Cardiac muscle cell (in vitro differentiated cells and primary cell): ENCODE measurements around the gene C14orf180. TPM values are rescaled to one million over a fixed set of nuclear protein-coding genes. Genes with fewer than 3 reads are reported as not detected.

Experiments used
- DNase-seq, 2 donors: peaks; one replicate each; pipeline versions ENCODE4 v3.0.0 to v3.0.0-alpha.2; 2010 to 2017; ENCODE audit warnings: low read depth in 1 of 2, low spot score in 1 of 2
- H3K27ac ChIP-seq: fragments of 200-600 bp; sonication (generic); 2 replicates; pipeline ENCODE4 v1.5.1; 2016
- H3K27me3 ChIP-seq: fragments of 200-600 bp; sonication (generic); 2 replicates; pipeline ENCODE4 v1.6.0; 2016; ENCODE audit warnings: control low read depth
- H3K36me3 ChIP-seq: fragments of 200-600 bp; sonication (generic); 2 replicates; pipeline ENCODE4 v1.5.1; 2016; ENCODE audit warnings: control low read depth
- H3K4me1 ChIP-seq: fragments of 200-600 bp; sonication (generic); 2 replicates; pipeline ENCODE4 v1.8.1; 2017; ENCODE audit warnings: low read depth, mild to moderate bottlenecking, mixed run types
- H3K4me3 ChIP-seq: fragments of 200-600 bp; sonication (generic); 2 replicates; pipeline ENCODE4 v1.5.1; 2016; ENCODE audit warnings: mild to moderate bottlenecking
- H3K9me3 ChIP-seq: fragments of 200-600 bp; sonication (generic); 2 replicates; pipeline ENCODE4 v1.5.1; 2017; ENCODE audit warnings: low read depth, mild to moderate bottlenecking, control low read depth
- polyA plus RNA-seq: library from polyadenylated mRNA; unstranded; fragments of >200 nt; fragmentation: Nextera tagmentation; extraction: Ambion mirVana; gene quantifications from 2 replicates; pipeline ENCODE4 v1.2.1, GENCODE V29; 2016
- total RNA-seq: library from RNA; depleted of rRNA; stranded (reverse); fragments of >200 nt; gene quantifications from 2 replicates; pipeline ENCODE4 v1.2.3, GENCODE V29; 2016
- TF ChIP-seq, protein P1 (sequence below): IDR thresholded peaks from 2 replicates; pipeline ENCODE4 v1.5.1; 2012; ENCODE audit warnings: low read depth, mild to moderate bottlenecking, low read length

Gene C14orf180
- total and polyA plus RNA-seq, 2 experiments from 2014 or later: 17.1 to 19.7 TPM

DNA sequence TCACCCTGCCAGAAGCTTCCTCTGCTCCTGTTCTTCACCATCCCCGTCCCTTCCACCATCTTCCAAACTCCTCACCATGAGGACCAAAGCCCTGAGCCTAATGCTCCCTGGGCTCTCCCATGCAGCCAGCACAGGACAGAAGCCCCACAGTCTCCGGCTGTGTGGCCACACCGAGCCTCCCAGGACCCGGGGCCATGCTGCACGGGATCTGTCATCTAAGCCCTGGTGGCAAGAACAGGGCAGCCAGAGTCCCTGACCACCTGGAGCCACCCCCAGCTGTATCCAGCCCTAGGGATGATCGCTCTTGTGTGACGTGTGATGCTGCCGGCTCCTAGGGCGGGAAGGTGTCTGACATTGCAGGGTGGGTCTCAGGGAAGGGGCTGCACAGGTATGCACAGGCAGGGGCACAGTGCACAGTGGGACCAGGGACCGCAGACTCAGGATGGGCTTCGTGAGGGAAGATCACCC is 16.9 kb downstream of the C14orf180 start:
- H3K36me3 ChIP-seq: no peaks in the 10 kb centered on the region
- no peak overlapping the region for H3K4me3 ChIP-seq
- H3K27me3 ChIP-seq: no peaks in the 10 kb centered on the region
- no peaks in the 10 kb centered on the region for H3K4me1 ChIP-seq
- DNase-seq: no peak
- H3K9me3 ChIP-seq: no peaks in the 10 kb centered on the region
- no peak overlapping the region for H3K27ac ChIP-seq
- TF ChIP-seq, protein P1, sequence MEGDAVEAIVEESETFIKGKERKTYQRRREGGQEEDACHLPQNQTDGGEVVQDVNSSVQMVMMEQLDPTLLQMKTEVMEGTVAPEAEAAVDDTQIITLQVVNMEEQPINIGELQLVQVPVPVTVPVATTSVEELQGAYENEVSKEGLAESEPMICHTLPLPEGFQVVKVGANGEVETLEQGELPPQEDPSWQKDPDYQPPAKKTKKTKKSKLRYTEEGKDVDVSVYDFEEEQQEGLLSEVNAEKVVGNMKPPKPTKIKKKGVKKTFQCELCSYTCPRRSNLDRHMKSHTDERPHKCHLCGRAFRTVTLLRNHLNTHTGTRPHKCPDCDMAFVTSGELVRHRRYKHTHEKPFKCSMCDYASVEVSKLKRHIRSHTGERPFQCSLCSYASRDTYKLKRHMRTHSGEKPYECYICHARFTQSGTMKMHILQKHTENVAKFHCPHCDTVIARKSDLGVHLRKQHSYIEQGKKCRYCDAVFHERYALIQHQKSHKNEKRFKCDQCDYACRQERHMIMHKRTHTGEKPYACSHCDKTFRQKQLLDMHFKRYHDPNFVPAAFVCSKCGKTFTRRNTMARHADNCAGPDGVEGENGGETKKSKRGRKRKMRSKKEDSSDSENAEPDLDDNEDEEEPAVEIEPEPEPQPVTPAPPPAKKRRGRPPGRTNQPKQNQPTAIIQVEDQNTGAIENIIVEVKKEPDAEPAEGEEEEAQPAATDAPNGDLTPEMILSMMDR: no peak

DNA sequence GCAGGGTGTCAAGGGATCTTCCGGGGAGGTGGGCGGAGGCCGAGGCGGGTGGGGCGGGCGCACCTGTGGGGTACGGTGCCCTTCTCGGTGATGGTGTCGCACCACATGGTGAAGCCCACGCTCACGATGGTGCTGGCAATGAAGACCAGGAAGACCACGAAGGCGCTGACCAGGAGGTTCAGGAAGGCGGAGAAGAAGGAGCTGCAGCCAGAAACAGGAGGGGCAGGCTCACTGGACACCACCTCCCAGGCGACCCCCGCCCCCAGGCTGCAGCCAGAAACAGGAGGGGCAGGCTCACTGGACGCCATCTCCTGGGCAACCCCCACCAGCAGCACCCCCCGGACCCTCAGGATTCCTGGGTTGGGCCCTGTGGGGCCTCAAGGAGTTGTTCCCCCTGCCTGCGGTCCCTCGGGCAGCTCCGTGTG is 17.4 kb downstream of the C14orf180 start:
- H3K36me3 ChIP-seq: no peaks in the 10 kb centered on the region
- H3K27ac ChIP-seq: no peak overlapping the region
- H3K27me3 ChIP-seq: no peaks in the 10 kb centered on the region
- DNase-seq: no peak
- H3K9me3 ChIP-seq: no peaks in the 10 kb centered on the region
- TF ChIP-seq, protein P1: no peak
- H3K4me1 ChIP-seq: no peaks in the 10 kb centered on the region
- H3K4me3 ChIP-seq: no peak overlapping the region

DNA sequence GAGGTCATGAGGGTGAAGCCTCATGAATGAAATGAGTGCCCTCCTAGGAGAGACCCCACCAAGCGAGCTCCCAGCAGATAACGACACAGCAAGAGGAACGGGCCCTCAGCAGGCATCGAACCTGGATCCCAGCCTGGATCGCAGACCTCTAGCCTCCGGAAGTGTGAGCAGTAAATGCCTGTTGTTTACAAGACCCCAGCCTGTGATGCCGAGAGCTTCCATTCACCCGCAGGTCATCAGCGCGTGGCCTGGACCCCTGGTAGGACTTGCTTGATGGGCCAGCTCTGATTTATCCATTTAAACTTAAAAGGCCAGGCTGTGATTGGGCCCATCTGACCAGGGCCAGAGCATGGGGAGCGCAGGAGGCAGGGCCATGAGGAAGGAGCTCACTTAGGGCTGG is 18.0 kb downstream of the C14orf180 start:
- TF ChIP-seq, protein P1: no peak
- no peak for DNase-seq
- Histone ChIP-seq H3K27ac (no peak overlapping the region), H3K4me3 (no peak overlapping the region), H3K9me3 (no peaks in the 10 kb centered on the region), H3K4me1 (no peaks in the 10 kb centered on the region), H3K27me3 (peaks cover 4% of the 10 kb centered on the region), H3K36me3 (no peaks in the 10 kb centered on the region)

DNA sequence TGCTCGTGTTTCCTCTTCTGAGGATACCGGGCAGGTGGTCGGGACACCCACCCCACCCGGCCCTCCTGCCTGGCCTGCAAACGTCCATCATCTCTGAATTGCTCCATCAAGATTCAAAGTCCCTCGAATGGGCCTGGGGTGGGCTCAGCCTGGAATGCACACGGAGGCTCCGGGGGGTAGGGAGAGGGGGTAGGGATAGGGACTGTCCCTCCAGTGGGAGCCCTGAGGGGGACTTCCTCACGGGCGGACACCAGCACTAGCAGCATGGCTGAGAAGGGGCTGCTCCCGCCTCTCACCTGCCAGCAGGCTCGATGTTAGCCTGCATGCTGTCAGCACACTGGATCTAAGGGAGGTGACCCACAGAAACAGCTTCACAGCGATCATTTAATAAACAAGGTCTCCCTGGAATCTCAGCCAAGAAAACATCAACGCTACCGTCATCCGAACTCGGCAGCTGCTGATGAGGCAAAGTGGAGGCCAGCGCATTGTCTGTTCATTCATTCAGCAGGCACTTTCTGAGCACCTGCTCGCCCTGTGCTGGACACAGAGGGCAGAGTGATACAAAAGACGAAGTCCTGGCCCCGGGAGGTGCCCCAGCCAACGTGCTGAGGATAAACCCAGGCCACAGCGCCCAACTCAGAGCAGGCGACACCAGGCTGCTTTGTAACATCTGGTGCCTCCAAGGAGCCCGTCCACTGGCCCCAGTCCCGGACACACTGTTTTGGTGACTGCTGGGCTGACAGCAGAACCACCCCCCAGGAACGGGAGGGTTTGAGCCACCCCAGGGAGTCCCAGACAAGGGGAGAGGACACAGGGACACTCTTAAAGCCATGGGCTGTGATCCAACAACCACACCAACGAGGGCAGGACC is 18.7 kb downstream of the C14orf180 start:
- no peak for DNase-seq
- no peaks in the 10 kb centered on the region for H3K36me3 ChIP-seq
- H3K27me3 ChIP-seq: peaks cover 11% of the 10 kb centered on the region
- H3K4me3 ChIP-seq: no peak overlapping the region
- H3K27ac ChIP-seq: no peak overlapping the region
- TF ChIP-seq, protein P1: no peak
- H3K4me1 ChIP-seq: no peaks in the 10 kb centered on the region
- no peaks in the 10 kb centered on the region for H3K9me3 ChIP-seq

DNA sequence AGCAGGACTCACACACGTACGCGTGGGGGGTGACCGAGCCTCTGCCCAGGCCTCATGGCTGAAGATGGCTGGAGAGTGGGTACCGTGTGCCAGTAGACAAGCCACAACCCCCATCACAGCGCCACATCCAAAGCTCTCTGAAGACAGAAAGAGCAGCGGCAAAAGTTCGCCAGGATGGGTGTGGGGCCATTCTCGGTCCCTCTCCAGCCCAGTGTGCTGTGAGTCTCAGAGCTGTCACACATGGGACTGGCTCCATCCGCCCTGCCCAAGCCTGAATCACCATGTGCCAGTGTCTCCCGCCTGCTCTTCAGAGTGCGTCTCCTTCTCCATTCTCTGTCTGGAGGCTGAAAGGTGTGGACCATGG is 19.3 kb downstream of the C14orf180 start:
- Histone ChIP-seq H3K36me3 (no peaks in the 10 kb centered on the region), H3K27me3 (peaks cover 16% of the 10 kb centered on the region), H3K27ac (no peak overlapping the region), H3K4me3 (no peak overlapping the region), H3K9me3 (no peaks in the 10 kb centered on the region), H3K4me1 (no peaks in the 10 kb centered on the region)
- no peak for DNase-seq
- TF ChIP-seq, protein P1: no peak
